Measurements from ENCODE around the gene GSTK1.

GRCh38 chr7:143252006-143252405, 11.2 kb upstream of the GSTK1 start:
- no peak for TF ChIP-seq POLR2A (IDR thresholded peaks at IDR 0.05)
- TF ChIP-seq, protein P1, sequence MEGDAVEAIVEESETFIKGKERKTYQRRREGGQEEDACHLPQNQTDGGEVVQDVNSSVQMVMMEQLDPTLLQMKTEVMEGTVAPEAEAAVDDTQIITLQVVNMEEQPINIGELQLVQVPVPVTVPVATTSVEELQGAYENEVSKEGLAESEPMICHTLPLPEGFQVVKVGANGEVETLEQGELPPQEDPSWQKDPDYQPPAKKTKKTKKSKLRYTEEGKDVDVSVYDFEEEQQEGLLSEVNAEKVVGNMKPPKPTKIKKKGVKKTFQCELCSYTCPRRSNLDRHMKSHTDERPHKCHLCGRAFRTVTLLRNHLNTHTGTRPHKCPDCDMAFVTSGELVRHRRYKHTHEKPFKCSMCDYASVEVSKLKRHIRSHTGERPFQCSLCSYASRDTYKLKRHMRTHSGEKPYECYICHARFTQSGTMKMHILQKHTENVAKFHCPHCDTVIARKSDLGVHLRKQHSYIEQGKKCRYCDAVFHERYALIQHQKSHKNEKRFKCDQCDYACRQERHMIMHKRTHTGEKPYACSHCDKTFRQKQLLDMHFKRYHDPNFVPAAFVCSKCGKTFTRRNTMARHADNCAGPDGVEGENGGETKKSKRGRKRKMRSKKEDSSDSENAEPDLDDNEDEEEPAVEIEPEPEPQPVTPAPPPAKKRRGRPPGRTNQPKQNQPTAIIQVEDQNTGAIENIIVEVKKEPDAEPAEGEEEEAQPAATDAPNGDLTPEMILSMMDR (IDR thresholded peaks at IDR 0.05): no peak

All from uterus (tissue), 2 donors.